K562 (cell line): ENCODE results near the gene SNX9.

ENCODE experiments used
- MTA2 ChIP-seq: fragments of 450-650 bp; IDR thresholded peaks from 2 replicates; pipeline ENCODE4 v1.6.1; 2016; ENCODE audit warnings: low read depth
- ZC3H11A ChIP-seq: IDR thresholded peaks from 2 replicates; pipeline ENCODE4 v1.6.1; 2012; ENCODE audit warnings: low read depth, low read length, improper control_type of control experiment

DNA sequence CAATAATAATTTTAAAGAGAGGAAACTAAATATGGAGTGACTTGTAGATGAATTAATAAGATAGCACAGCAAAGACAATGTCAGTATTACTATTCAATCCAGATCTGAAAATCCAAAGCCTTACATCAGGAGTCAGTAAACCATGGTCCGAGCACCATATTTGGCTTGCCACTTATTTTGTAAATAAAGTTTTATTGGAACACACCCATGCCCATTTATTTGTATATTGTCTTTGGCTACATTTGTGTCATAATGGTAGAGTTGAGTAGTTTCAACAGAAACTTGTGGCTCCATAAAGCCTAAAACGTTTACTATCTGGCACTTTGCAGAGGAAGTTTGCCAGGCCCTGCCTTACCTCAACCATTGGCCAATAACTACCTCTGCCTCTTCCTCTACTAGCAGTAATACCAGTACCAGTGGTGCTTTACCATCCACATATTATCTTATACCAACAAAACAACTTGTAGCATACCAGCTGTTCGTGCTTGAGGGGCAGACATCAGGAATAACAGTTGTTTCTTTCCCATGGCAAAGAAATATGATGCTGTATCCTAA, 106.8 kb downstream of the SNX9 start:
- TF ChIP-seq ZC3H11A (no peak), MTA2 (no peak)
